Left colon (tissue), 2 donors: ENCODE data around the gene ERN1. TPM values are rescaled to one million over a fixed set of nuclear protein-coding genes. Genes with fewer than 3 reads are reported as not detected.

Experiments
- ATAC-seq: fragments of 200-7000 bp; cut with Tn5 transposase; one replicate; pipeline ENCODE4 v1.9.1; 2020; ENCODE audit warnings: mild to moderate bottlenecking, moderate library complexity
- DNase-seq, 2 donors: peaks; one replicate each; pipeline ENCODE4 v3.0.0-alpha.2; 2020
- intact Hi-C, 2 donors: fragments of 100-400 bp; cut with DNase I in 1 of 2; cut with micrococcal nuclease in 1 of 2; formaldehyde crosslinking; loops; one replicate each; pipeline versions ENCODE4 v1.11.2 to v1.14.0; 2022; cut with DNase I, micrococcal nuclease
- total RNA-seq, 2 donors: library from RNA; stranded (reverse); fragmentation: NEBNext Ultra II Directional; extraction: Animal tissue kit (Norgen Biotek cat#: 25700); gene quantifications; one replicate each; pipeline ENCODE4 v1.2.1, GENCODE V29; 2021
- donor health status: DM: no; HTN: no; CAD: no.
- donor health status: DM: yes; HTN: yes; CAD: no.

Gene ERN1
- total RNA-seq, 2 donors from 2014 or later = 19.9 to 25.6 TPM

DNA sequence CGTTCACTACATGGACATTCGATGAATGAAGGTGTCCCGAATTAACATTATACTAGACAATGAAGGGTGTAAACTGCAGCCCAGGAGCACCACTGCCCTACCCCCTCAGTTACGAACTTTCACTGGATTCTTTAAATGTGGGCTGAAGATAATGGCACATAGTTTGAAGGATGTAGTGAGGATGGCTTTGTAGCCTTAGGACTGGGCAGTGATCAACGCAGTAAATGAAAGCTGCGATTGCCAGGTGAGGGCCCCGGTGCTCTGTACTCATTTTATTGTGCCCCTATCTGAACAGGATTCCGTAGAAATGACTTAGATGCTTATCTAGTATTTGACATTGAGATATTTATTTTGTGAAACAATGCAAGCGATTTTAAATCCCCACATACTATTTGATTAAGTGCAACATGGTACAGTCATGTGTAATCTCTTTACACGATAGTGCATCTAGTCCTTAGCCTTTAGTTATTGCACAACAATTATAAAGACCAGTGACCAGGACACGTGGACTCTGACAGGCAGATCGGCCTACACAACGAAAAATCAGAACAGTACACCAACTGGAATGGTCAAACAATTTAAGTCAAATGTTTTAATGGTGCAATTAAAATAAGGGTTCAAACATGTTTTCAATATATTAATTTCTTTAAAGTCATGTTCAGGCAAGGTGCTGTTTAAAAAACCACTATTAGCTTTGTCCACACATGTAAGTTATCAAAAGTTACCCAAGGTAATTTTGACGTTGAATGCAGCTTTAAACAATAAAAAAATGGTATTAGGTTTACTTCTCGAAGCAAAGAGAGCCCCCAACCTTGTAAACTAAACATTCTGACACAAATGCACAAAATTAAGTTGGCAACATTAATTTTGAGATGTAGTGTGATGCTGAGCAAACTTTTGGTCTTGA lies 17.4 kb upstream of the ERN1 start:
- ATAC-seq = no peak
- no peak for DNase-seq
- intact Hi-C loops = no loop called here

GRCh38 chr17:64146418-64147109 lies 16.6 kb upstream of the ERN1 start:
- DNase-seq (peak; percentile 64 to 73), ATAC-seq (peak; percentile 51)
- intact Hi-C loops = no loop called here

- ATAC-seq (peak; percentile 91), DNase-seq (peak; percentile 96 to 99)
- intact Hi-C loops = no loop called here
Measured at GRCh38 chr17:64145751-64146417, 15.9 kb upstream of the ERN1 start.

DNA sequence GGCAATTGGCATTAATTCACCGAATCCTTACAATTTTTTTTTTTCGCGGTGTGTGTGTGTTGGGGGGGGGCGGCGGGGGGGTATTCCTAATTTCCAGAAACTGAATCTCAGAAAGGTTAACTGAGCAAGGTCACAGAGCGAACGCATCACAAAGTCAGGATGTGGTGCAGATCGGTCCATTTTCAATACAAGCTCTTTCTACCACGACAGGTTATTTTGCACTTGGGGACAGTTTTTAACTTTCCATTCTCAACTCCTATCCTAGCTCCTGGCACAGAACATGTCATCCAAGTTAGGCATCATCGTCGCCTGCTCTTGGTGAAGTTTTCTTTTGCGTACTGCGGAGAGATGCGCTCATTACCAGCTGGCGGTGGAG lies 15.4 kb upstream of the ERN1 start:
- intact Hi-C loops = no loop called here
- DNase-seq (no peak), ATAC-seq (peak; percentile 4)

- no peak for DNase-seq
- intact Hi-C loops = loop anchor here (10.0 kb wide), 3 partner anchors 75 to 225 kb away; partner anchors contain the start of genes CSHL1 (in 2 of the 2) and GH1 (in 2 of the 2)
- no peak for ATAC-seq
Measured at GRCh38 chr17:64139542-64139941, 9.6 kb upstream of the ERN1 start.

- no peak for ATAC-seq
- intact Hi-C loops = loop anchor here (10.0 kb wide), 3 partner anchors 74 to 224 kb away; partner anchors contain the start of genes CSHL1 (in 2 of the 2) and GH1 (in 2 of the 2)
- no peak for DNase-seq
Measured at GRCh38 chr17:64138441-64138840, 8.5 kb upstream of the ERN1 start.

DNA sequence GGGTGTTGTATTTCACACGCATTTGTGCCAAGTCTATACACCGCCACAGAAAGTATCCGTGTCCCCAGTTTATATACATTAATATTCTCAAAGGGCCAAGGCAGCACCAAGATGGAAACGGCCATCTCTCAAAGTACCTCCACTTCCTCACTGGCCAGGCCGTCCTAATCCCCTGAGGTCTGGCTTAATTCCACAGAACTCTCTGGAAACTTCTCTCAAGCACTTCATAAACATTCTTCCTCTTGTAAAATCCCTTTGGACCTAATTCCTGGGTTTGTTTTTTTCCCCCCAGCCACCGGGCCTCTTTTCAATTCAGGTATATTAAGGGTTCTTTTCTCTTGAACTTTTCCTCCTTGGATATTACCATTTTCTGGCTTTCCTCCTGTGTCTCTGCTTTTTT lies 5.1 kb upstream of the ERN1 start:
- no peak for DNase-seq
- no peak for ATAC-seq
- intact Hi-C loops = loop anchor here (2.0 to 10.0 kb wide), 4 partner anchors 70 to 220 kb away; partner anchors contain the start of genes CSHL1 (in 2 of the 2) and GH1 (in 2 of the 2)

- ATAC-seq (no peak), DNase-seq (no peak)
- intact Hi-C loops = loop anchor here (2.0 to 10.0 kb wide), 4 partner anchors 70 to 220 kb away; partner anchors contain the start of genes CSHL1 (in 2 of the 2) and GH1 (in 2 of the 2)
Measured at GRCh38 chr17:64134216-64134970, 4.4 kb upstream of the ERN1 start.

GRCh38 chr17:64133546-64134215 lies 3.7 kb upstream of the ERN1 start:
- intact Hi-C loops = loop anchor here (2.0 to 10.0 kb wide), 4 partner anchors 69 to 219 kb away; partner anchors contain the start of genes CSHL1 (in 2 of the 2) and GH1 (in 2 of the 2)
- DNase-seq = no peak
- no peak for ATAC-seq

DNA sequence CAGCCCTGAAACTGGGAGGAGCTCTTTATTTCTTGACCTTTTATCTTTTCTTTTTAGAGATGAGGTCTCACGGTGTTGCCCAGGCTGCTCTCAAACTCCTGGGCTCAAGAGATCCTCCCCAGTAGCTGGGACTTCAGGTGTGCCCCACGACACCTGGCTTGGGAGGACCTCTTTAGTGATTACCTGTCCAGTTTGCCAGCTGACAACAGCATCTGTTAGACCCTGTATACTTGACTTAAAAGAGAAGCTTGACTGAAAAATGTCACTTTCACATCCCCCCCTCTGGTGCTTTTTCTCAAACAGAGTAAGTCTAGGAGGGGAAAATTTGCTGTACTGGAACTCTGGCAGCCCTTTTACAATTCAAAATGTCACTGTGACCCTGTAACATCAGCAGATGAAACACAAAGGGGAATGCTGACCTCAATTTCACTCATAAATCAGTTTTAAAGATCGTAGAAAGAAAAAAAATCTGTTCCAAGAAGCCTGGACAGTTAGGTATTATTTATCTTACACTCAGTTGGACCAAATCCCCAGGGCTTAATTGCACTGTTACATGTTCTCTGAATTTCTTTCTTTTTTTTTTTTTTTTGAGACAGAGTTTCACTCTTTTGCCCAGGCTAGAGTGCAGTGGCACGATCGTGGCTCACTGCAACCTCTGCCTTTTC lies 1.8 kb upstream of the ERN1 start:
- ATAC-seq (no peak), DNase-seq (no peak)
- intact Hi-C loops = loop anchor here (10.0 kb wide), 3 partner anchors 67 to 217 kb away; partner anchors contain the start of genes CSHL1 (in 2 of the 2) and GH1 (in 2 of the 2)

DNA sequence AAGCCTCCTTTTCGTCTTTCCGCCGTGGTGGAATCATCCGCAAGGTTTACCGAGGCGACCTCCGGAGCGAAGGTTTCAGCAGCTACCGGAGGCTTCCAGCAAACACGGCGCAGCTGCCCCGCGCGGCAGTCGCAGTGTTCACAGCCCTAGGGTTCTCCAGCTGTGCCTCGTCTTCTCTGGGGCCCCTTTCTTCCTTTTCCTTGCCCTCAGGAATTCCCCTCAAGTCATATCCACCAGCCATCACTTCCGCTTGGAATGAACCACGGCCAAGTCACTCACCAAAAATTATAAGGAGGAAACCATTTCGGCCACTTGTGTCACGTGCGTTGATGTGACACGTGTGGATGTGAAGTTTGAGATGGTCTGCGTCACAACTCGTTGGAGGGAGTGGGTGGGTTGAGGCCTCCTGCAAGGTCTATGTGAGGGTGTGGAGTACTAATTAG lies 636 bp upstream of the ERN1 start:
- intact Hi-C loops = loop anchor here (10.0 kb wide), 3 partner anchors 66 to 216 kb away; partner anchors contain the start of genes CSHL1 (in 2 of the 2) and GH1 (in 2 of the 2)
- DNase-seq = peak in 1 of 2 donors; percentile 56
- no peak for ATAC-seq

DNA sequence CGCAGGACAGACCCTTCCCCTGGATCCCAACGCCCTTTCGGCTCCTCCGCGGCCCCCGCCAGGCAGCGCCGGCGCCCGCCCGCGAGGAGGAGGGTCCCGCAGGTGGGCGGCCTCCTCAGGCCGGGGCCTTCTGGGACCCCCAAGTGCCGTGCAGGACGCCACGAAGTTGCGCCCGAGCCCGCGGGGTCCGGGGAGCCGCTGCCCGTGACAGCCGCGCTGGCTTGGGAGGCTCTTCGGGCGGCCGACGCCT lies 504 bp downstream of the ERN1 start:
- intact Hi-C loops = no loop called here
- DNase-seq (no peak), ATAC-seq (no peak)

- intact Hi-C loops = no loop called here
- peak; percentile 50 for ATAC-seq
- DNase-seq = peak; percentile 41 to 58
Measured at GRCh38 chr17:64128787-64129514, 993 bp downstream of the ERN1 start.

DNA sequence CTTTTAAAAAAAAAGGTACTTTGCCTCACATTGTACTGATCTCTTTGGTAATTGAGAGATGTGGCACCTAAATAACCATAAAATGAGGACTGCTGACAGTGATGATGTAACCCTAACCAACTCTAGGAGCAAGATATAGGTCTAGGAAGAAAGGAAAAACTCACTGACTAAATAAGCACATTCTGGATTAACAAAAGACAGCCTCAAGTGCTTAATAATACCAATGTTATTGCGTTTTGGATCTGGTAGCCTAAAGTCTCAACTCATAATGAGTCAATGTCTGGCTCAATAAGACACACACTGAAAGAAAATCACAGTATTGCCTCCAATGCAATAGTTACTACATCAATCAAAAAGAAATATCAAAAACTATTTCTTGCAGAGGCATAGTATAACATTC lies 3.0 kb downstream of the ERN1 start:
- no peak for DNase-seq
- no peak for ATAC-seq
- intact Hi-C loops = no loop called here

GRCh38 chr17:64125937-64126336 lies 4.0 kb downstream of the ERN1 start:
- intact Hi-C loops = no loop called here
- ATAC-seq = no peak
- no peak for DNase-seq

DNA sequence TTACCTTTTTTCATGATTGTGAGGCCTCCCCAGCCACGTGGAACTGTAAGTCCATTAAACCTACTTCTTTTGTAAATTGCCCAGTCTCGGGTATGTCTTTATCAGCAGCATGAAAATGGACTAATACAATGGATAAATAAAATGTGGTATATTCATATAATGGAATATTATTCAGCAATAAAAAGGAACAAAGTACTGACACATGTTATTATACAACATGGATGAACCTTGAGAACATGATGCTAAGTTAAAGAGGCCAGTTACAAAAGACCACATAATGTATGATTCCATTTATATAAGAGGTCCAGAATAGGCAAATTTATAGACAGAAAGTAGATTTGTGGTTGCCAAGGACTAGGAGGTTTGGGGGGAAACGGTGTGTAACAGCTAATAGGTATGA lies 5.3 kb downstream of the ERN1 start:
- DNase-seq (no peak), ATAC-seq (no peak)
- intact Hi-C loops = no loop called here

GRCh38 chr17:64123114-64123513 lies 6.8 kb downstream of the ERN1 start:
- intact Hi-C loops = no loop called here
- ATAC-seq (no peak), DNase-seq (no peak)
